NCI-H2029 (cell line): Measurements from ENCODE around the gene CD300LB.
A peak's percentile ranks its signal among the peaks of the same experiment; 100 is the strongest.

Experiments used
- DNase-seq: peaks from one replicate; lab custom pipeline; 2025; lab: John Stamatoyannopoulos, UW

Gene CD300LB

DNA sequence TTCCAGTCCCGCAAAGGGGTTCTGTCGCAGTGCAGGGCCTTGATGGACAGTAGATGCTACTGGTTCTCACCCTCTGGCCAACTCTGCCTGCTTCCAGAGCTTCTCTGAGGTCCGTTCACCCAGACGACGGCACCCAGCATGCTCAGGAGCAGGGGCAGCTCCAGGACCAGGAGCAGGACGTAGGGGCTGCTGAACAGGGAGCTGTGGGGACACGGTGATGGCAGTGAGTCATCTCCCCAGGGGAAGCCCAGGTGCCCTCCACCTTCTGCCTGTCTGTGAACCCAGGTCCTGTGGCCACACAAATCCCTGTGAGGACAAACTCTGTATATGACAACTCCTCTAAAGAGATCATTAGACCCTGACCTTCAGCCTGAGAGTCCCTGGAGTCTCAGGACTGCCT lies 18.1 kb upstream of the CD300LB start:
- no peak for DNase-seq

GRCh38 chr17:74547736-74548135 lies 16.5 kb upstream of the CD300LB start:
- DNase-seq = peak; percentile 71

DNA sequence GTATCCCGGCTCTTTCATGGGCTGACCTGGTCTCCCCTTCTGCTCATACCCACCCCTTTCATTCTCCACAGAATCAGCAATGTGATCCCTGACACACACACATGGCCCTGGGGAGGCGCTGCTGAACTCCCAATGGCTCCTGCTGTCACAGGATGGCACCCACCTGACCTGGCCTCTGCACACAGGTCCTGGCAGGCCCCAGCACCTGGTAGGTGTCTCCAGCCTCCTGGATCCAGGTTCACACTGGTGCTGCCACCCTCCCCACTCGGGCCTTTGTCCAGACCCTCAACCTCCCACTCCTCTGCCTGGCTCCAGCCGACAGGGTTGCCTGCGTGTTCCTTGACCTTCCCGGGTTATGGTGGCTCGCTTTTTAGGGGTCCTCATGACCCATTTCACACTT lies 16.0 kb upstream of the CD300LB start:
- DNase-seq = no peak

- no peak for DNase-seq
These were observed 15.3 kb upstream of the CD300LB start for GRCh38 chr17:74546586-74546985.

GRCh38 chr17:74545843-74546230 lies 14.6 kb upstream of the CD300LB start, which contains the start of gene CD300C:
Gene CD300C (minus strand): TSS chr17:74546115. CDS start chr17:74545782, 333 bp downstream.
- no peak for DNase-seq

DNA sequence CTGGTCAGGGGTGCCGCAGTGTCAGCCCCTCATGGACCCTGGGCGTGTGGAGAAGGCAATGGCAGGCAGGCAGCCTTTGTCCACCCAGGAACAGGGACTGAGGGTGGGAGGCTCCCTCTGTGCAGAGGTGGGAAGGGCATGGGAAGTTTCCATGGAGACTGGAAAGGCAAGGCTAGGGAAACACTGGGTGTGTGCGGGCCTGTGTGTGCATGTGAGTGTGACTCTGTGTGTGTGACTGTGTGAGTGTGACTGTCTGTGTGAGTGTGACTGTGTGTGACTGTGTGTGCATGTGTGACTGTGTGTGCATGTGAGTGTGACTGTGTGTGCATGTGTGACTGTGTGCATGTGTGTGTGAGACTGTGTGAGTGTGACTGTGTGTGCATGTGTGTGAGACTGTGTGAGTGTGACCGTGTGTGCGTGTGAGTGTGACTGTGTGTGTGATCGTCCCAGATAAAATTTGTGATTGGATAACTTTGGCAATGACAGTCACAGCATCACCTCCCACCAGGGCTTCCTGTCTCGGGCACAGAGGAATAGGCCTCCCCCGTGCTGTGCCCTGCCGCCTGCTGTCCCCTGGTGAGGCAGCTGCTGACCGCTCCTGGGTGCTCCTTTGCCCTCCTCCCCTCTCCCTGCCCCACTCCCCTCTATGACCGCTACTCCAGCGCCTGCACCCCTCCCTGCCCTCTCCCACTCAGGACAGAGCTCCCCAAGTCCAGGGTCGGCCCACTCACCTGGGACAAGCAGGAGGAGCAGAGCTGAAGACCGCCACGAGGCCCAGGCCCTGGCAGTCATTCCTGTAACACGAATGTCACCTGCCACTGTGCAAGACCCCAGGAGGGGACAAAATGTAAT lies 13.9 kb upstream of the CD300LB start:
- no peak for DNase-seq

GRCh38 chr17:74543891-74544760 lies 12.9 kb upstream of the CD300LB start:
- no peak for DNase-seq

- no peak for DNase-seq
These were observed 12.1 kb upstream of the CD300LB start for GRCh38 chr17:74543406-74543805.

DNA sequence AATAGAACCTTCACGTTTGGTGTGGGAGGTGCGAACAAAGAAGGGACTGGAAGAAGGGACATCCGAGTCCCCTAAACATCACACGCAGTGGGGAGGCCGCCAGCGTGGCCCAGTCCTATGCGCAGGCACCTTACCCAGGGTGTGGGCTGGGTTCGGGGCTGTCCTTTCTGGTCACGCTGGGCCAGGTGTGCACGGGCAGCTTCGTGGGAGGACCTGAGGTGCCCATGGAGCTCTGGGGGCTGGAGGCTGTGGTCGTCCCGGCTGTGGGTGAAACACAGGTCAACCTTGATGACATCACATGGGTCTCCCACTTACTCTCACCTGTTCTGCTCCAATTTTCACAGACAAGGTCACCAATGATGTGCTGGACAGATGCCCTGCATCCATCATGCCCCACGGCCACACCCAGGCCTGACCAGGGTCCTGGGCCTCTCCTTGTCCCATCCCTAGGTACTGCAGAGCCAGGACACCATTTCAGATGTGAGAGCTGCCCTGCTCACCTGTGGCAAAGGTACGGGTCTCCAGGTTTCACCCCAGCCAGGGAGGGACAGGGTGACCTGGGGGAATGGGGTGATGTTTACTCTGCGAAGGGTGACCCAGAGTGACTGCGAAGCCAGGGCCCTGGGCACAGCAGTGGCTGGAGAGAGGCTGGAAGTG lies 11.6 kb upstream of the CD300LB start:
- no peak for DNase-seq

DNA sequence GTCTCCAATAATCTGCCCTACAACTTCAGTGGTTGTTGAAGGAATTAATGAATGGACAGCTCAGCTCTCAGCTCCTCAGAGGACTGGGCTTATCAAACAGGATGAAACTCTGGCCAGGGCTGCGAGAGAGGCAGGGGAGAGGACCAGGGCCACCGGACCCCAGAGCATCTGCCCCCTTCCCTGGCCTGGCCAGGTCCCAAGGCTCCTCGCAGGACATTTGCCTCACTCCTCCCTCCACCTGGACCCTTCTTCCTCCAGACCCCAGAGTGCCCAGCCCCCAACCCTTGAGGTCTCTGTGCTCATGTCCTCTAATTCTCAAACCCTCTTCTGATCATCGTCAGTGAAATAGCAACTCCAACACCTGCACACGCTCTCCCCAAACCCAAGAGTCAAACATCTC lies 10.9 kb upstream of the CD300LB start:
- DNase-seq = no peak

DNA sequence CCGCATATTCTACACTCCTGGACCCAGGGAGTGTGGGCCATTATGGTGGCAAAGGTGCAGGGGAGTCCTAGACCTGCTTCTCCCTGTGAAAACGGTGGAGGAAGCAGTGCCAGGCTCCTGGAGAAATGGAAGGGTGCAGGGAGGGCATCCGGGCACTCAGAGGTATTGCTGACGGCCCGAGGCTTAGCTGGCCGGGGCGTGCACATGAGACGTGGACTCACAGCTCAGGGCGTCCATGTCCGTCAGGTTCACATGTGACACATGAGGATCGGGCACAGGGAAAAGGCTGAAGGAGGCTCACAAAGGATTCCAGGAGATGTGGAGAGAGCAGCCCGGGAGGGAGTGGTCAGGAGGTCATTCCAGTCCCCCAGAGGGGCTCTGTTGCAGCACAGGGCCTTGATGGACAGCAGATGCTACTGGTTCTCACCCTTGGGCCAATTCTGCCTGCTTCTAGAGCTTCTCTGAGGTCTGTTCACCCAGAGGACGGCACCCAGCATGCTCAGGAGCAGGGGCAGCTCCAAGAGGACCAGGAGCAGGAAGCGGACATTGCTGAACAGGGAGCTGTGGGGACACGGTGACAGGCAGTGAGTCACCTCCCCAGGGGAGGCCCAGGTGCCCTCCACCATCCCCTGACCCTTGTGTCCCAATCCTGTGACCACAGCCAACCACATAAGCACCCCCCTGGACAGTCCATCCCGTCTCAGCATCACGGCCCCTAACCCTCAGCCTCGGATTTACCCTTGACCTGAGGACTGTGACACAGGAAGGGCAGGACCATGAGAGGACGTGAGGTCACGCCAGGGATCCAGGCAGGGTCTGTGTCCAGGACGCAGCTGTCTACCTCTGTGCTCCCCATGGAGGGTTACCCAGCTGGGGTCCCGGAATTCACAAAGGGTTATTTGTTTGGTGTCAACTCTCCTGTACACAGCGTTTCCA lies 10.2 kb upstream of the CD300LB start:
- DNase-seq = no peak

GRCh38 chr17:74539281-74539820 lies 8.1 kb upstream of the CD300LB start:
- no peak for DNase-seq

GRCh38 chr17:74536890-74537289 lies 5.6 kb upstream of the CD300LB start:
- no peak for DNase-seq

DNA sequence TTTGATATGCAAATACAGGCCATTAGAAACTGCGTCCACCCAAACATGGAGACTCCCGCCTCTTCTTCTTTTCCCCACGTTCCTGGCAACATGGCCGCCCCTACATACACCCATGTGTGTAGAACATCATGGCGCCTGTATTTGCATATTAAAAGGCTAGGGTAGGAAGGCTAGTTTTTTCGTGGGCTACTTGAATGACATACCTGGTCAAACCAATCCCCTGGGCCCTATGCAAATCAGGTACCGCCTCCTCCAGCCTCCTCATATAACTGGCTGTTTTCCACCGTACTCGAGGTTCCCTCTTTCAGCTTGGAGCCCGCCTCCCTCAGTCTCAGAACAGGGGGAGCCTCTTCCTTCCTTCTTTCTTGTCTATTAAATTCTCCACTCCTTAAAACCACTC lies 840 bp upstream of the CD300LB start:
- no peak for DNase-seq

GRCh38 chr17:74530831-74531150 lies 484 bp downstream of the CD300LB start:
- DNase-seq = no peak

- DNase-seq = no peak
These were observed 2.0 kb downstream of the CD300LB start for GRCh38 chr17:74529243-74529642.

DNA sequence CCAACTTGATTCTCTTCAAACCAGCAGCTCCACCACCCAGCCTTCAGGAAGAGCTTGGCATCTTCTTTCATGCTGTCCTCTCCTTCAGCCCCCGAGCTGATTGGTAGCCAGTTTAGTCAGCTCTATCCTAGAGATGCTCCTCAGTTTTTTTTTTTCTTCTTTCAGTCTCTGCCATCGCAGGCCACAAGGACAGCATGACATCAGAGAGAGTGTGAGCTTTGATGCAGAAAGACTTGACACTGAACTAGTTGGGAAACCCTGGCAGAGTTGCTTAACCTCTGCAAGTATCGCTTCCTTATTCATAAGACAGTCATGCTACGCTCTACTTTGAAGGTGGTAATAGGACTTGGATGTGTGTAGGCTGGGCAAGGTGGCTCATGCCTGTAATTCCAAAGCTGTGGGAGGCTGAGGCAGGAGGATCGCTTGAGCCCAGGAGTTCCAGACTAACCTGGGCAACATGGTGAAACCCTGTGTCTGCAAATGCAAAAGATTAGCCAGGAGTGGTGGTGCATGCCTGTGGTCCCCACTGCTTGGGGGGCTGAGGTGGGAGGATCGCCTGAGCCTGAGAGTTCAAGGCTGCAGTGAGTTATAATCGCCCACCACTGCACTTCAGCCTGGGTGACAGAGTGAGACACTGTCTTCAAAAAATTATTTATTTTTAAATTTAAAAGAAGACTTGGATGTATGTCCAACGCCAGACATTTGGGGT lies 2.6 kb downstream of the CD300LB start:
- no peak for DNase-seq

DNA sequence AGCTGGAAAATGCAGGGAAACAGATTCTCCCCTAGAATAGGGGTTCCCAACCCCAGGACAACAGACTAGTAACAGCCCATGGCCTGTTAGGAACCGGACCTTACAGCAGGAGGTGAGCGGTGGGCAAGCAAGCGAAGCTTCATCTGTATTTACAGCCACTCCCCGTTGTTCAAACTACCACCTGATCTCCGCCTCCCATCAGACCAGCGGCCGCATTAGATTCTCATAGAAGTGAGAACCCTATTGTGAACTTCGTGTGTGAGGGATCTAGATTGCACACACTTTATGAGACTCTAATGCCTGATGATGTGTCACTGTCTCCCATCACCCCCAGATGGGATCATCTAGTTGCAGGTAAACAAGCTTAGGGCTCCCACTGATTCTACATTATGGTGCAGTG lies 3.5 kb downstream of the CD300LB start:
- DNase-seq = no peak

DNA sequence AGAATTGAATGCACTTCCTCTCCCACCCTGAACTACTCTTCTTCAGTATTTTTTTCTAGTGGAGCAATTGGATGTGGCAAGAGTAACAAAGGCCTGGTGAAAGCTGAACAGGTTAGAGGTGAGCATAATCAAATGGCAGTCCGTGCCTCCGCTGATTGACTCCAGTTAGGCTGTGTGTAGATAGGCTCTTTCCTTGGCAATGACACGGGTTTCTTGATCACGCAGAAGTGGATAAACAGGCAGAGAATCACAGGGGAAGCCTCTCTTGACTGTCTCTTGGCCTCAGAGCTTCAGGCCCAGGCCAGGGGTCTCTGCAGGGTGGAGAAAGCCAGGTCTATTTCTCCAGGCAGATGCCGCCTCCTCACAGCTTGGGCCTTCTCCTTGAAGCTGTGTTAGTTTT lies 4.2 kb downstream of the CD300LB start:
- DNase-seq = no peak

GRCh38 chr17:74526681-74527080 lies 4.6 kb downstream of the CD300LB start:
- no peak for DNase-seq
